HG03097 (cell line): ENCODE results near the gene CYP21A2.
"Not testable (repeated sequence)": the region's sequence is repeated elsewhere in the genome, so short reads cannot be mapped to it uniquely, and the experiment has no call there.

Experiments used
- ATAC-seq: cut with Tn5 transposase; IDR thresholded peaks from one replicate; pipeline ENCODE4 v1.9.1; 2021; ENCODE audit not compliant: unreplicated experiment, low FRiP score

CYP21A2 gene

DNA sequence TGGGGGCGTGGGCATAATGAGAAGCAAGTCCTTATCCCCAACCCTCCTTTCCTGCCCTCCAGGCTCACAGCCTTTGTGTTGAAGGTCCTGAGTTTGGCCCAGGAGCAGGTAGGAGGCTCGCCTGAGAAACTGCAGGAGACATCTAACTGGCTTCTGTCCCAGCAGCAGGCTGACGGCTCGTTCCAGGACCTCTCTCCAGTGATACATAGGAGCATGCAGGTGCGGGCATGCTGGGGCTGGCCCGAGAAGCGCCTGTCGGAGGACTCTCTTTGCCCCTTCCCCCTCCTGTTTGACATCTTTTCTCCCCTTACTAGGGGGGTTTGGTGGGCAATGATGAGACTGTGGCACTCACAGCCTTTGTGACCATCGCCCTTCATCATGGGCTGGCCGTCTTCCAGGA, 9.6 kb upstream of the CYP21A2 start:
- ATAC-seq, result not testable (repeated sequence)

- ATAC-seq, result not testable (repeated sequence)
Measured at GRCh38 chr6:32029553-32029952, 8.7 kb upstream of the CYP21A2 start.

GRCh38 chr6:32035283-32036013, 2.8 kb upstream of the CYP21A2 start:
- ATAC-seq, result not testable (repeated sequence)

DNA sequence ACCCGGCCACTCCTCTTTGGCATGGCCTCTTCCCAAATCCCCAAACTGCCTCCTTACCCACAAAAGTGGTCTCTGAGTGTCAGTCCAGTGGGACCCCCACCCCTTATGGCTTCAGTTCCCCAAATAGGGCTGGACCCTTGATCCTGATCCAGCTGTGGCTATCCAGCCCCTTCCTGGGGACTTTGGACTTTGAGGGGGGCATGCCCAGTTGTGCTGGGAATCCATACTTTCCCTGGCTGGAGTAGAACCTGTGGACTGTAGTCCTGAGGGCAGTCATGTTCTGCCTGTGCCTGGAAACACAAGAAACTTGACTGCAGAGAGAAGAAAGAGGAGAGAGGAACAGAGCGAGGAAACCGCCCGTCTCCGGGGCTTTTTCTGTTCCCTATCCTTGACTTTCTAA, 1.1 kb upstream of the CYP21A2 start:
- not testable (repeated sequence) for ATAC-seq

- not testable (repeated sequence) for ATAC-seq
Measured at GRCh38 chr6:32038878-32039277, 663 bp downstream of the CYP21A2 start.

- not testable (repeated sequence) for ATAC-seq
Measured at GRCh38 chr6:32039321-32040274, 1.4 kb downstream of the CYP21A2 start.

GRCh38 chr6:32040299-32041049, 2.3 kb downstream of the CYP21A2 start:
- not testable (repeated sequence) for ATAC-seq

DNA sequence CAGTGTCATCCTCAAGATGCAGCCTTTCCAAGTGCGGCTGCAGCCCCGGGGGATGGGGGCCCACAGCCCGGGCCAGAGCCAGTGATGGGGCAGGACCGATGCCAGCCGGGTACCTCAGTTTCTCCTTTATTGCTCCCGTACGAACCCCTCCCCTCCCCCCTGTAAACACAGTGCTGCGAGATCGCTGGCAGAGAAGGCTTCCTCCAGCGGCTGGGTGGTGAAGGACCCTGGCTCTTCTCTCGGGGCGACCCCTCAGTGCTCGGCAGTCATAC, 2.8 kb downstream of the CYP21A2 start:
- not testable (repeated sequence) for ATAC-seq

DNA sequence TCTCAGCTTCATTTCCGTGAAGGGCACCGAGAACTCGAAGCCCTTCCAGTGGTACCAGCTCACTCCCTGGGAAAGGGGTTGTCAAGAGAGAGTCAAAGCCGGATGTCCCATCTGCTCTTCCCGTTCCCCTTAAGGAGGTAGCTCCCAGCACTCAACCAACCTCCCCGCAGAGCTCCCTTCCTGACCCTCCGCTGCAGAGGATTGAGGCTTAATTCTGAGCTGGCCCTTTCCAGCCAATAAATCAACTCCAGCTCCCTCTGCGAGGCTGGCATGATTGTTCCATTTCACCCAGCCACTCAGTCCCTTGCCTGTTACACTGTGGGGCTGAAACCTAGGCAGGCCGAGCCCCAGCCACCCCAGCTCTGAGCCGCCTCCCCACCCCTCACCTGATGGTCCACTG, 3.2 kb downstream of the CYP21A2 start:
- not testable (repeated sequence) for ATAC-seq

GRCh38 chr6:32042276-32042675, 4.1 kb downstream of the CYP21A2 start:
- ATAC-seq, result not testable (repeated sequence)

DNA sequence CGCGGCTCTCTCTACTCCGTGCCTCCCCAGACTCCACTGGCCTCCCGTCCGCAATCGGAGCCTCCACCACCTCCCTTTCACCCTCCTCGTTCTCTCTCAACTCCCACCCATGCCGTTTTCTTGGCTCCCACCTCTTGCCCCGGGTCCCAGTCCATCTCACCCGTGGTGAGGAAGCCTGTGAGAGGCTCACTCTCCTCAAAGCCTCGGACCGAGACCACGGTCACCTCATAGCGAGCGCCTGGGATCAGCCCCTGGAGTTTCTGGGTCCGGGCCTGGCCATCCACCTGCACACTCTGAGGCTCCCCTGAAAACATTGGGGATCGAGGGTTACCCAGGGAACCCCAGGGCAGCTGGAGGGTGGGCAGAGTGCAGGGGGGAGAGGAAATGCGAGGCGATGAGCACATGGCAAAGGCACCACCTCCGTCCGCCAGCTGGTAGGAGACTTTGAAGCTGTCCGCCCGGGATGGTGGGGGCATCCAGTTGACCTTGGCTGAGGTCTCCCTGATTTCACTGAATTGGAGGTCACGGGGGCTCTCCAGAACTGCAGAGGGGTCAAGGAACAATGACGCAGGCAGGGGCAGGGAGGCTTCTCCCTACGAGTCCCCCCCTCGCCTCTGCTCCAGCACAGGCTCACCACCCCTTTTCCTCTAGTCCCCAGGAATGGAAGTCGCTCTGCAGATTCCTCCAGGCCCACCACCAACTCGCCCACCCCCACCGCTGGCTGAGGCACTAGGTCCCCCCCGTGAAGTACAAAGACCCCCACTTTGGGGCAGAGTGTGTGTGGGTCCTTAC, 5.6 kb downstream of the CYP21A2 start:
- ATAC-seq, result not testable (repeated sequence)

GRCh38 chr6:32044916-32045315, 6.7 kb downstream of the CYP21A2 start:
- not testable (repeated sequence) for ATAC-seq

GRCh38 chr6:32045811-32046449, 7.7 kb downstream of the CYP21A2 start:
- no peak for ATAC-seq

DNA sequence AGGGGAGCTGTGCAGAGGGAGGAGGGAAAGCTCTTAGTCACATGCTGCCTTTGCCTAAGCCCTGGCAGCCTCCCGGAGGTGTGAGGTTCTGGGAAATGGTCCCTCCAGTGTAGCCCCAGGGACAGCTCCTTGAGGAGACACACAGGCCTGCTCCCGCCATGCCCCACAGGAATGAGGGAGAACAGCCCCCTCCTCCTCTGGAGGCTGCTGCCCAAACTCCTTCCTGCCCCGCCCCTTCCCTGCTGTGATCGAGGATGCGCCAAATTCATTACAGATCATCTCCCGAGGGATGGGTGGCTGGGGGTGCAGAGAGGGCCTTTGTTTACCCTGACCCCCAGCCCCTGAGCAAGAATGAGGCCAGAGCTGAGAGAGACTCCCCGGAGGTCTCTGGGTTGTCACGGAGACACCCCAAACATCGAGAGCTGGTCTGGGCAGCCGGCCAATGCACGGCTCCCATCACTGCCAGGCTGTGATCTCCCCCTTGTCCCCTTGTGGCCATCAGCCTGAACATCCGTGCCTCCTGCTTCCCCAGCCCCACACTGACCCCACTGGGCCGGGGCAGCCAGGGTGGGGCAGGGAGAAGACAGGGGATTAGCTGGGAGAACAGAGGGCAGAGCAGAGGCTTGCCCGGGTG, 8.4 kb downstream of the CYP21A2 start:
- no peak for ATAC-seq

DNA sequence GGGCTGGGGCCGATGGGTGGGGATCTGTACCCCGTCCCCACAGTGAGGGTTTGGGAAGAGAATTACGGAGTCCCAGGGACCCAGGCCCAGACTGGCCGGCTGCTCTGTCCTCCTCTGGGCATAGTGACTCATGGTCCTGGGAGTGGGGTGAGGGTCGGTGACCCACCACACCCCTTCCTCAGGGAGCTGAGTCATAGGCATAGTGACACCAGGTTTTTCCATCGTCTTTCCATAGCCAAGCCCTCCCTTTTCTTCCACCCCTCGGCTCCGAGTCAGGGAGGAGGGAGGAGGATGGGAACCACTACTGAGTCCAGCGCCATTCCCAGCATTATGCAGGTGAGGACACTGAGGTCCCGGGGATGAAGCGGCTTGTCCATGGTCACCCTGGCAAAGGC, 8.9 kb downstream of the CYP21A2 start:
- ATAC-seq, result no peak

- no peak for ATAC-seq
Measured at GRCh38 chr6:32047539-32047854, 9.3 kb downstream of the CYP21A2 start.

DNA sequence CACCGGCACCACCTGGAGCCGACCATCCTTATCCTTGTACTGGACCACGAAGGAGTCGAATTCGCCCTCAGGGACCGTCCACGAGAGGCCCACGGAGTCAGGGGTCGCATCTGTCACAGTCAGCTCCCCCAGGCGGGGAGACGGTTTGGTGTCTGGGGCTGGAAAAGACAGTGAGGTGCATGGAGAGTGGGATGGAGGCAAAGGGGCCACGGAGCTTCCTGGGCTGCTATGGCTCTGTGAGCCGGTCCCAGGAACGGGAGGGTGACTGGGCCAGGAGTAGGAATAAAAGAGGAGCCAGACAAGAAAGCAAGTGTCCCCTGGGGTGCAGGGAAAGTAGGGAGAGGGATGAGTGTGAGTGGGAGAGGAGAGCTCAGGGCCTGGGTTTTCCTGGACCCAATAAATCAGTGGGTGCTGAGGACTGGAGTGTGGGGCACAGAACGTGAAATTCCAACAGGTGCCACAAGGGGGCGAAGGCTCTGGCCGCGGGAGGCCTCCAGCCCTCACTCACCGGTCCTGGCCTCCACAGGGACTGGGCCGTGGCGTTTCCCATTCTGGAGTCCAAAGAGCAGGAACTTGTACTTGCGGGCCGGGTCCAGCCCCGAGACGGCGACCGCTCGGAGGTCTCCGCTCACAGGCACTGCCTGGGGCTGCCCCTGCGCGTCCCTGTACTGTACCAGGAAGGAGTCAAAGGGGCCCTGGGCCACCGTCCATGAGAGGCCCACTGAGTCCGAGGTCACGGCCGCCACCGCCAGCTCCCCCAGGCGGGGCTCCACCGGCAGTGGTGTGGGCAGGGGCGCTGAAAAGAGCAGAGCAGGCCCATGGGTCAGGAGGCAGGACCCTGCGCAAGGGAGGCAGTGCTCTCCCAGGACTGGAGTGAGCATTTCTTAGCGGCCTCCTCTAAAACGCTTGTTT, 9.9 kb downstream of the CYP21A2 start:
- ATAC-seq, result no peak

- not testable (repeated sequence) for ATAC-seq
Measured at GRCh38 chr6:32049149-32049548, 10.9 kb downstream of the CYP21A2 start.
